Measurements from ENCODE around the gene INAFM2. TPM values are rescaled to one million over a fixed set of nuclear protein-coding genes. Genes with fewer than 3 reads are reported as not detected.

INAFM2 gene
- total RNA-seq, 1 experiment from 2014 or later, result 25.4 TPM

GRCh38 chr15:40312370-40313158 lies 10.9 kb upstream of the INAFM2 start:
- H3T11ph ChIP-seq (ENCODE audit: low read length), result no peak overlapping the region
- H2AK5ac ChIP-seq (ENCODE audit: insufficient read length, low read length), result no peak overlapping the region
- no peak overlapping the region for H3K4me2 ChIP-seq (ENCODE audit: insufficient read depth, insufficient read length, low read length)
- H2BK20ac ChIP-seq (ENCODE audit: low read depth, low read length, poor library complexity, severe bottlenecking), result no peak overlapping the region
- H3K4me1 Mint-ChIP-seq, result peaks cover 19 to 27% of the 10 kb centered on the region in 2 experiments
- H3K23ac ChIP-seq (ENCODE audit: insufficient read length, low read depth, low read length), result no peak overlapping the region
- no peak for DNase-seq
- no peaks in the 10 kb centered on the region for H3K23me2 ChIP-seq (ENCODE audit: insufficient read length, low read depth, low read length, poor library complexity, severe bottlenecking)
- no peak overlapping the region for H3K27ac Mint-ChIP-seq
- H3K9me3 ChIP-seq (ENCODE audit: control insufficient read depth, low read depth, low read length), result no peaks in the 10 kb centered on the region
- no peak overlapping the region for H3K56ac ChIP-seq (ENCODE audit: insufficient read length, low read depth, low read length)
- no peak overlapping the region for H4K8ac ChIP-seq (replicated peaks; ENCODE audit: insufficient read length, low read depth, low read length)
- H3K18ac ChIP-seq (ENCODE audit: insufficient read length, low read depth, low read length), result no peak overlapping the region
- no peak overlapping the region for H2BK120ac ChIP-seq (ENCODE audit: low read depth, low read length, poor library complexity, severe bottlenecking)
- no peaks in the 10 kb centered on the region for H3K79me1 ChIP-seq (ENCODE audit: insufficient read depth, low read depth, low read length, poor library complexity, severe bottlenecking)
- WGBS (ENCODE audit: extremely low coverage, insufficient read length, low lambda C conversion rate), result no CpG with 5 or more reads among the region's 10 CpGs
- H2AFZ ChIP-seq (ENCODE audit: low read length), result no peak overlapping the region
- peaks cover 65% of the 10 kb centered on the region for H3K27me3 Mint-ChIP-seq (ENCODE audit: low read depth)
- no peak overlapping the region for H2BK12ac ChIP-seq (ENCODE audit: insufficient read length, low read depth, low read length)
- H3K27me3 ChIP-seq (ENCODE audit: insufficient read depth, low read length), result no peaks in the 10 kb centered on the region
- no peak overlapping the region for H4K5ac ChIP-seq (ENCODE audit: insufficient read length, low read depth, low read length)
- H3K14ac ChIP-seq (ENCODE audit: insufficient read depth, low read length), result no peak overlapping the region
- H3K4me1 ChIP-seq (ENCODE audit: insufficient read depth, low read length), result peaks cover 3% of the 10 kb centered on the region; the same call in 1 of the 2 replicates
- TF ChIP-seq, protein P1, sequence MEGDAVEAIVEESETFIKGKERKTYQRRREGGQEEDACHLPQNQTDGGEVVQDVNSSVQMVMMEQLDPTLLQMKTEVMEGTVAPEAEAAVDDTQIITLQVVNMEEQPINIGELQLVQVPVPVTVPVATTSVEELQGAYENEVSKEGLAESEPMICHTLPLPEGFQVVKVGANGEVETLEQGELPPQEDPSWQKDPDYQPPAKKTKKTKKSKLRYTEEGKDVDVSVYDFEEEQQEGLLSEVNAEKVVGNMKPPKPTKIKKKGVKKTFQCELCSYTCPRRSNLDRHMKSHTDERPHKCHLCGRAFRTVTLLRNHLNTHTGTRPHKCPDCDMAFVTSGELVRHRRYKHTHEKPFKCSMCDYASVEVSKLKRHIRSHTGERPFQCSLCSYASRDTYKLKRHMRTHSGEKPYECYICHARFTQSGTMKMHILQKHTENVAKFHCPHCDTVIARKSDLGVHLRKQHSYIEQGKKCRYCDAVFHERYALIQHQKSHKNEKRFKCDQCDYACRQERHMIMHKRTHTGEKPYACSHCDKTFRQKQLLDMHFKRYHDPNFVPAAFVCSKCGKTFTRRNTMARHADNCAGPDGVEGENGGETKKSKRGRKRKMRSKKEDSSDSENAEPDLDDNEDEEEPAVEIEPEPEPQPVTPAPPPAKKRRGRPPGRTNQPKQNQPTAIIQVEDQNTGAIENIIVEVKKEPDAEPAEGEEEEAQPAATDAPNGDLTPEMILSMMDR (conservative IDR thresholded peaks at IDR 0.05), result no peak
- H4K20me1 ChIP-seq (ENCODE audit: control insufficient read depth, insufficient read depth, insufficient read length), result no peaks in the 10 kb centered on the region
- no peak overlapping the region for H3K4ac ChIP-seq (ENCODE audit: low read depth, low read length)
- no peaks in the 10 kb centered on the region for H3K79me2 ChIP-seq (ENCODE audit: insufficient read depth, low read length)
- no peak overlapping the region for H3K9ac ChIP-seq (ENCODE audit: extremely low read depth, insufficient read length, low read length)
- H3K27ac ChIP-seq (ENCODE audit: insufficient read length, low read depth, low read length), result no peak overlapping the region
- H3K4me3 Mint-ChIP-seq, result no peak overlapping the region
- no peak overlapping the region for H2BK5ac ChIP-seq (ENCODE audit: insufficient read length, low read length)
- H3K36me3 Mint-ChIP-seq (ENCODE audit: insufficient read depth in 1 of 3, low read depth in 3 of 3), result no peaks in the 10 kb centered on the region
- no peak overlapping the region for H4K91ac ChIP-seq (ENCODE audit: insufficient read length, low read depth, low read length)
- no peaks in the 10 kb centered on the region; a peak in 1 of 5 replicates for H3K9me3 Mint-ChIP-seq
- no peak overlapping the region for H2BK15ac ChIP-seq (ENCODE audit: low read depth, low read length)
